Measurements from ENCODE around the gene ADCK1.
"Not testable (repeated sequence)": the region's sequence is repeated elsewhere in the genome, so short reads cannot be mapped to it uniquely, and the experiment has no call there.

Gene ADCK1

GRCh38 chr14:77809011-77809410, 9.1 kb downstream of the ADCK1 start:
- DNase-seq (ENCODE audit: low read depth in 2 of 3, low spot score in 1 of 3), result no peak

GRCh38 chr14:77812028-77812427, 12.1 kb downstream of the ADCK1 start:
- no peak for DNase-seq (ENCODE audit: low read depth in 2 of 3, low spot score in 1 of 3)

GRCh38 chr14:77812682-77813081, 12.8 kb downstream of the ADCK1 start:
- DNase-seq (ENCODE audit: low read depth in 2 of 3, low spot score in 1 of 3), result not testable (repeated sequence)

- DNase-seq (ENCODE audit: low read depth in 2 of 3, low spot score in 1 of 3), result no peak
These were observed 22.4 kb downstream of the ADCK1 start for GRCh38 chr14:77822307-77822706.

- DNase-seq (ENCODE audit: low read depth in 2 of 3, low spot score in 1 of 3), result no peak
These were observed 22.8 kb downstream of the ADCK1 start for GRCh38 chr14:77822741-77823140.

GRCh38 chr14:77823378-77823777, 23.5 kb downstream of the ADCK1 start:
- no peak for DNase-seq (ENCODE audit: low read depth in 2 of 3, low spot score in 1 of 3)

- no peak for DNase-seq (ENCODE audit: low read depth in 2 of 3, low spot score in 1 of 3)
These were observed 26.1 kb downstream of the ADCK1 start for GRCh38 chr14:77825895-77826519.

- DNase-seq (ENCODE audit: low read depth in 2 of 3, low spot score in 1 of 3), result no peak
These were observed 30.8 kb downstream of the ADCK1 start for GRCh38 chr14:77830692-77831091.

GRCh38 chr14:77832297-77832696, 32.4 kb downstream of the ADCK1 start:
- DNase-seq (ENCODE audit: low read depth in 2 of 3, low spot score in 1 of 3), result no peak

GRCh38 chr14:77837926-77838325, 38.0 kb downstream of the ADCK1 start:
- no peak for DNase-seq (ENCODE audit: low read depth in 2 of 3, low spot score in 1 of 3)

GRCh38 chr14:77838831-77839511, 39.1 kb downstream of the ADCK1 start:
- no peak for DNase-seq (ENCODE audit: low read depth in 2 of 3, low spot score in 1 of 3)

- DNase-seq (ENCODE audit: low read depth in 2 of 3, low spot score in 1 of 3), result no peak
These were observed 43.3 kb downstream of the ADCK1 start for GRCh38 chr14:77843195-77843594.

- DNase-seq (ENCODE audit: low read depth in 2 of 3, low spot score in 1 of 3), result no peak
These were observed 43.7 kb downstream of the ADCK1 start for GRCh38 chr14:77843651-77844050.

GRCh38 chr14:77844802-77845201, 44.9 kb downstream of the ADCK1 start:
- DNase-seq (ENCODE audit: low read depth in 2 of 3, low spot score in 1 of 3), result no peak

GRCh38 chr14:77848031-77848430, 48.1 kb downstream of the ADCK1 start:
- no peak for DNase-seq (ENCODE audit: low read depth in 2 of 3, low spot score in 1 of 3)

GRCh38 chr14:77849711-77850110, 49.8 kb downstream of the ADCK1 start:
- DNase-seq (ENCODE audit: low read depth in 2 of 3, low spot score in 1 of 3), result no peak

GRCh38 chr14:77853919-77854318, 54.0 kb downstream of the ADCK1 start:
- DNase-seq (ENCODE audit: low read depth in 2 of 3, low spot score in 1 of 3), result no peak

GRCh38 chr14:77856941-77857340, 57.0 kb downstream of the ADCK1 start:
- DNase-seq (ENCODE audit: low read depth in 2 of 3, low spot score in 1 of 3), result no peak

- DNase-seq (ENCODE audit: low read depth in 2 of 3, low spot score in 1 of 3), result no peak
These were observed 60.1 kb downstream of the ADCK1 start for GRCh38 chr14:77859934-77860570.

- no peak for DNase-seq (ENCODE audit: low read depth in 2 of 3, low spot score in 1 of 3)
These were observed 61.3 kb downstream of the ADCK1 start for GRCh38 chr14:77861201-77861600.

GRCh38 chr14:77862154-77862786, 62.4 kb downstream of the ADCK1 start:
- DNase-seq (ENCODE audit: low read depth in 2 of 3, low spot score in 1 of 3), result peak; percentile 49 to 76 (median 64)

- DNase-seq (ENCODE audit: low read depth in 2 of 3, low spot score in 1 of 3), result no peak
These were observed 64.2 kb downstream of the ADCK1 start for GRCh38 chr14:77864085-77864484.
